Superior temporal gyrus (tissue), 1 donor: ENCODE results near the gene AFF3.
"Not testable (repeated sequence)": the region's sequence is repeated elsewhere in the genome, so short reads cannot be mapped to it uniquely, and the experiment has no call there.

Experiments
- DNase-seq: peaks from one replicate; pipeline ENCODE4 v3.0.0-alpha.2; 2016; ENCODE audit errors: extremely low spot score

The AFF3 gene

GRCh38 chr2:100142393-100142792 lies at the start of gene AFF3:
Gene AFF3, minus strand, starts transcription at chr2:100142590. Its CDS starts 38,136 bp downstream, at chr2:100104454.
- DNase-seq: no peak

GRCh38 chr2:100189387-100189786 lies 47.0 kb upstream of the AFF3 start:
- DNase-seq: no peak

- no peak for DNase-seq
Observed at GRCh38 chr2:100188326-100188725, 45.9 kb upstream of the AFF3 start.

- no peak for DNase-seq
Observed at GRCh38 chr2:100186126-100186525, 43.7 kb upstream of the AFF3 start.

GRCh38 chr2:100185516-100185915 lies 43.1 kb upstream of the AFF3 start:
- no peak for DNase-seq

GRCh38 chr2:100185105-100185504 lies 42.7 kb upstream of the AFF3 start:
- DNase-seq: no peak

GRCh38 chr2:100184055-100184737 lies 41.8 kb upstream of the AFF3 start:
- DNase-seq: no peak

- no peak for DNase-seq
Observed at GRCh38 chr2:100182494-100183361, 40.3 kb upstream of the AFF3 start.

- no peak for DNase-seq
Observed at GRCh38 chr2:100180503-100180902, 38.1 kb upstream of the AFF3 start.

GRCh38 chr2:100179806-100180205 lies 37.4 kb upstream of the AFF3 start:
- DNase-seq: no peak

- no peak for DNase-seq
Observed at GRCh38 chr2:100178864-100179263, 36.5 kb upstream of the AFF3 start.

GRCh38 chr2:100178085-100178788 lies 35.8 kb upstream of the AFF3 start:
- DNase-seq: no peak

GRCh38 chr2:100176925-100177324 lies 34.5 kb upstream of the AFF3 start:
- no peak for DNase-seq

- no peak for DNase-seq
Observed at GRCh38 chr2:100174026-100174431, 31.6 kb upstream of the AFF3 start.

- no peak for DNase-seq
Observed at GRCh38 chr2:100166701-100167100, 24.3 kb upstream of the AFF3 start.

GRCh38 chr2:100163605-100164004 lies 21.2 kb upstream of the AFF3 start:
- DNase-seq: no peak

- DNase-seq: no peak
Observed at GRCh38 chr2:100161945-100162620, 19.7 kb upstream of the AFF3 start.

- DNase-seq: no peak
Observed at GRCh38 chr2:100160396-100160795, 18.0 kb upstream of the AFF3 start.

GRCh38 chr2:100151832-100152231 lies 9.4 kb upstream of the AFF3 start:
- DNase-seq: not testable (repeated sequence)

- no peak for DNase-seq
Observed at GRCh38 chr2:100151310-100151709, 8.9 kb upstream of the AFF3 start.

- DNase-seq: no peak
Observed at GRCh38 chr2:100148883-100149282, 6.5 kb upstream of the AFF3 start.

- DNase-seq: no peak
Observed at GRCh38 chr2:100146657-100146960, 4.2 kb upstream of the AFF3 start.
